Measurements from ENCODE around the gene PNPLA8. TPM values are rescaled to one million over a fixed set of nuclear protein-coding genes. Genes with fewer than 3 reads are reported as not detected.
"Not testable (repeated sequence)": the region's sequence is repeated elsewhere in the genome, so short reads cannot be mapped to it uniquely, and the experiment has no call there.

Gene PNPLA8
- total RNA-seq, 1 donor from 2014 or later = 31.9 TPM

DNA sequence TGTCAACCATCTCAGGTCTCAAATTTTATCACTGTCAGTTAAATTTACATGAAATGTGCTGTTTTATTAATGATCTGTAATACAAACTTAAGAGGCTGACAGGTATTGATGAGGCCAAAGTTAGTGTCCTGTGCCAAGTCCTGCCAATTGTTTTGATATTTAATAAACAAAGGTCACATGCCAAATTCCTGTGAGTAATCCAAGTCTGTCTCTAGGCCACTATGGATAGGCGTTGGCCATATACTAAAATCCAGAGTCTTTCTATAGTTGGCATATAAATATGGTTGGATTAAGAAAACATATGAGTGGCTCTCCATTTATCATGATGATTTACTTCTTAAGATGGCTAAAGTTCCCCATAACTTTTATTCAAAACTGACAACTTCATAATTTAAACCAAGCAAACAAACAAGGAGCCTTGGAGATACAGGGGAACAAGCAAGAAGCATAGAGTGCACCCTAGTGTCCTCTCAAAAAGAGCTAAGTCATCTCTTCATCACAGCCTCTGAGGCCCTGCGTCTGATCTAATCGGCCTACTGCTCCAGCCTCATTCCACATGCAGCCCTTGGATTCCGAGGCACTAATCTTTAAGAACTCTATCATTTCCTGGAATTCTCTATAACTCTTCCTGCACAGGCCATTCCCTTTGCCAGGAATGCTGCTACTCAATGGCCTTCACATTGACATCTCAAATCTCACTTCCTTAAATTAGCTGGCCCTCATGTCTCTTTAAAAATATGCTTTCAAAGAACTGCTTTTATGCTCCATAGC is 37.0 kb downstream of the PNPLA8 start:
- intact Hi-C loops (cut with micrococcal nuclease) = no loop called here
- no peak for ATAC-seq
- DNase-seq = no peak

DNA sequence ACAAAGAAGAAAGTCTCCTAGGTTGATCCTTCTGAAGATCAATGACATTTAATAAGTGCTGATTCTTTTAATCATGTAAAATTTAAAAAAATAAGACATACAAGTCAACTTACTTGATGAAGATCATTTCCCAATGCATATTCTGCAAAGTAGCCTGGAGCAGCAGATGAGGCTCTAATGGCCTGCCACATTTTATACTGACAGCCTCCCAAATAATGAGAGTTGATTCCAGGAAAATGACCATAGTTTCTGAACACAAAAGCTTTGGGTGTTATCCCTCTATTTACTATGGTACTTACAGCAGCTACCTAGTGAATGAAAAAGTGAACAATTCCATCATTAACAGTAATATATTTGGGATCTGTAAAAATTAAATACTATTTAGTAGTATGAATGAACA is 38.3 kb downstream of the PNPLA8 start:
- ATAC-seq (no peak), DNase-seq (no peak)
- intact Hi-C loops (cut with micrococcal nuclease) = no loop called here

DNA sequence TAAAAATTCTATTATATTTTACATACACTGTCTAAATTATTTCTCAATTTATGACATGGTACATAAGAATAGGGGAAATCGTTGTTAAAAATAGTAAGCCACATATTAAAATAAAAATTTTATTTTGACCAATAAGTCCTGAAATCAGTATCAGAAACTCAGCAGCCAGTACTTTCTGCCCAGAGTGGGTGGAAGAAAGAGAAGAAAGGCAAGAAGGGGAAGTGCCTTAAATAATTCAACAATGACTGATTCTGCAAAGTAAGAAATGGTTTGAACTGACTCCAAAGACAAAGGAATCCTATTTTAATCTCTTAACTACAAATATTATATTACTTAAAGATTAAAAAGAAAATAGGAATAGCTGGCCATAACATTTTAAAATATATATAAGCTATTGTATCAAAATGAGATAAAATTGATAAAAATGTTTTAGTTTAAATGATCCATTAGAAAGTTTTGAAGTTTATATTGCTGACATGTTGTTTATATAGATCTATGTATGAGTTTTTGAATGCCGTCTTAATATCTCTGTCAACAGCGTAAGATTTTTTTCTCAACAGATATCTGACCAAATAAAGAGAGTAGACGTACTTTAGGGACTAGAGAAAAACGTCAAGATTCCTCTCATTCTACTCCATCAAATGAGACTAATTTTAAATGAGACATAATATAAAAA is 39.5 kb downstream of the PNPLA8 start:
- no peak for ATAC-seq

DNA sequence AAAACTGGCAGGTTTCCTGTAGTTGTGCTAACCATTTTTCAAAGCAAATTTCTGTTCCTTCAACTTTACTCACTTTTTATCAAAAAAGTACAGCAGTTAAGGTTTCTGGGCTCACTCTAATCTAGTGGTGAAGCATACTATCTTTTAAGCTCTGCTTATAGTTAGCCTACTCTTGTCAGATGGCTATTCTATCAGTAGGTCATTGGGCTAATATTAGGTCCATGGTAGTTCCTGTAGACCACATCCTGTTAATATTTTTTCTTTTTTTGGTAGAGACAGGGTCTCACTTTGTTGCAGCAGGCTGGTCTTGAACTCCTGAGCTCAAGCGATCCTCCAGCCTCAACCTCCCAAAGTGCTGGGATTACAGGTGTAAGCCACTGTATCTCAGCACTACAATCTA is 41.8 kb downstream of the PNPLA8 start:
- no peak for ATAC-seq
- DNase-seq = no peak
- intact Hi-C loops (cut with micrococcal nuclease) = no loop called here

More for the DNA sequence above, 39.5 kb downstream of the PNPLA8 start:
- intact Hi-C loops (cut with micrococcal nuclease) = no loop called here
- no peak for DNase-seq

DNA sequence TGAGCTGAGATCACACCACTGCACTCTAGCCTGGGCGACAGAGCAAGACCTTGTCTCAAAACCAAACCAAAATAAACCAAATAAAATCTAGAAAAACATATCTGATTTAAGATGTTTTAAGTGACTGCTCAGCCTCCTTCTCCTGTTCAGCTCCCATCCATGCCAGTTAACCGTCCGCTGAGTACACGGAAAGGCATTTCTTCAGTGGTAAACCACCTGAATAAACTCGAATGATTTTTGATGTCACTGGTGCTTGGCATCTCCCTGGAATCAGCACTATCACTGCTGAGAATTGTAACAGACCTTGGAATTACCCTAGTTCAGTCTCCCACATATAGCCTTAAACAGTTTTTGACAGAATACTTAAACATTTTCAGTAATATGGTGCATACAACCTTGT is 45.6 kb downstream of the PNPLA8 start:
- no peak for ATAC-seq
- intact Hi-C loops (cut with micrococcal nuclease) = no loop called here

DNA sequence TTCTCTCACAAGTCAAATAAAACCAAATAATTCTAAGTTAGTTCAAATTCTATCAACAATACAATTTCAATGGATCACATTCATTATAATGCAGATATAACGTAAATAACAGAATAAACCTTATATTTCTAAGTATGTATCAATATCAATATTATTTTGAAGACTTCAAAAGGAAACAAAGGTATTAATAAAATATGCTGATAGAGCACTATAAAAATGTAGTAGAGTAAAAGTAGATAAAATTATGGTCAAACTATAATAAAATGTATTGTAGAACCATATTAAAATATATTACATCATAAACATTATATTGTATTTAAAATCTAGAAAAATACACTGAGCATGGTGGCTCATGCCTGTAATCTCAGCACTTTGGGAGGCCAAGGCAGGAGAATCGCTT is 46.2 kb downstream of the PNPLA8 start:
- DNase-seq (no peak), ATAC-seq (no peak)
- intact Hi-C loops (cut with micrococcal nuclease) = no loop called here

More for the DNA sequence above, 45.6 kb downstream of the PNPLA8 start:
- DNase-seq = no peak

DNA sequence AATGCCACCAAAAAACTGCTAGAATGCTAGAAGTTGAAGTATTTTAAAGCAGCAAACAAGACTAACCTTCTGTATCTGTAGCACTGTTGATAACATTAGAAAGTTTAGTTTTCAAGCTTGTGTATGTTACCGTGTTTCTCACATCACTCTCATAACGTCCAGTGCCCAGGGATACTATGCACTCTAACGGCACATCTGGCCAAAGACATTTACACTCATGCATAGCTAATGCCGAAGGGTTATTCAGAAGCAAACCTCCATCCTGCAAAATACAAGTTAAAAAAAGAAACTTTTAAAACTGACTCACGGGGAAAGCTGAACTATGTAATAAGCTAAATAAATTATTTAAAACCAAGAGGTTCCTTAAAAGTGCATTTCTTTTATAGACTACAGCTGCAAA is 46.8 kb downstream of the PNPLA8 start:
- ATAC-seq = no peak
- intact Hi-C loops (cut with micrococcal nuclease) = no loop called here
- no peak for DNase-seq

DNA sequence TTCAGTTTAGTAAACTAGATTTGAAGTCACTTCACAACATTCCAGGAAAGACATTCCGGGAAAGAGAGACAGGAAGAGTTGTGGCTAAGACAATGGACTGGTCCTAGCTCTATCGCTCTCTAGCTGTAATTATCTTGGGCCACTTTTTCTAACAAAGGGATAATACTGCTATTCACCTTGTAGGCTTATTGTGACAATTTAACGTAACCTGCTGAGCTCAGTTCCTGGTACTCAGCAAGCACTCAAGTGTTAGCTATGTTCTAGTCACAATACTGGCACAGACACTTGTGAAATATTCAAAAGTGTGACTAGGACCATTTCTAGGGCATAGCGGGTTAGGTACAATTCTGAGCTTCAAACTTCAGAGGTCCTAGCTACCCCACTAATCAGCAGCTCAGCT is 57.7 kb downstream of the PNPLA8 start:
- no peak for DNase-seq
- intact Hi-C loops (cut with micrococcal nuclease) = no loop called here
- no peak for ATAC-seq

DNA sequence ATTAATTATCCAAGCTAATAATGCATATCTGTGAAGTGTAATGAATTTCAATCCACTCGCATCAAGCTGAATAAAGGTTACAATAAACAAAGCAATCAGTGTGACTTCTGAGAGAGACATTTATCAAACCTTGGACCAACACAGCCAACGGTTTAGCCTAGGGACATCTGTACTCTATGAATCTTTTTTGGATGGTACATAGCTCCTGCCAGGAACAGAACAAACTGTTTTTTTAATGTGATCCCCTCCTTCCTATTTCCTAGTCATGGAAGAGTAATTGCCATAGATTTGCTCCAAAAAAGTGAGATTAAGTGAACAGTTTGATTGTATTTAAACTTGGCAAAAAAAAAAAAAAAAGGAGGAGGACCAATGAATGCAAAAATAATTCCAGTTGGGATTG is 58.5 kb downstream of the PNPLA8 start:
- intact Hi-C loops (cut with micrococcal nuclease) = no loop called here
- DNase-seq (no peak), ATAC-seq (no peak)

DNA sequence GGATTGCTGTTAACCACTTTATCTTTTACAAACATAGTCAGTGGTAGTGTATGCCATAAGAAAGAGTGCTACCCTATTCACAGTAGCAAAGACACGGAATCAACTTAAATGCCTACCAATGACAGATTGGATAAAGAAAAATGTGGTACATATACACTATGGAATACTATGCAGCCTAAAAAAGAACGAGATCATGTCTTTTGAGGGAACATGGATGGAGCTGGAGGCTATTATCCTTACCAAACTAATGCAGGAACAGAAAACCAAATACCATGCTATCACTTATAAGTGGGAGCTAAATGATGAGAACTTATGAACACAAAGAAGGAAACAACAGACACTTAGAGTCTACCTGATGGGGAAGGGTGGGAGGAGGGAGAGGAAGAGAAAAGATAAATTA is 59.6 kb downstream of the PNPLA8 start:
- intact Hi-C loops (cut with micrococcal nuclease); DNase-seq; ATAC-seq: not testable (repeated sequence)

DNA sequence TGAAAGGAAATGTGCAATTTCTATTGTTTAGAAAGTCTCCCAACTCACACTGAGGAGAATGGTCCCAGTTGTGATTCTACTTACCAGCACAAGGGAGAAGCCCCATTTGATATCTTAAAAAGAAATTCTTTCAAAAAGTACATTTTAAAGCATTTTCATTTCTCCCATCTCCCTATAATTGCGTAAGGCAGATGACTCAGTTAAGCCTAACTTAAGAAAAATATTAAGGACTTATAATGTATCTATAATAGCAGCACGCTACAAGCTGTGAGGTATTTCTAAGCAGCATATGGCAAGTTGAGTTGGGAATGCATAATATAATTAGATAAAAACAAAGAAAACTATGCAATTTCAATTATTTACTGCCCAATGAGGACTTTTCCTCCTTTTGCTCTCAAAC is 61.2 kb downstream of the PNPLA8 start:
- intact Hi-C loops (cut with micrococcal nuclease) = no loop called here
- ATAC-seq (no peak), DNase-seq (no peak)

DNA sequence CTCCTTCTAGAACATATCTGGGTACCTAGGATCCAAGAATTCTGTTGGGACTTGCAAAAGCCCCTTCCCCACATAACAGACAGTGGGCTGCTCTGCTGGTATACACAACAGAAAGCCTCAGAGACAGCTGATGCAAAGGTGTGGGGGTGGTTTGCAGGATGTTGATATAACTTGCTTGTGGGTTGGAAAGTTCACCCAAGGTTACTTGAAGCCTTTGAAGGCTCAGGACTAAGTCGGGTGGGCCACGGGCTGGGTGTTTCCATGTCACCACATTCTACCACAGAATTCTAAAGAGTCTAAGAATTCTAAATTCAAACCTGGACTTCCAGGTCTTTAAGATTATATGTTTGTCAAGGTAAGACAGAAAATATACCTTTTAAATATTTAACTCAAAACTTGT is 62.3 kb downstream of the PNPLA8 start:
- DNase-seq (no peak), ATAC-seq (no peak)
- intact Hi-C loops (cut with micrococcal nuclease) = no loop called here

DNA sequence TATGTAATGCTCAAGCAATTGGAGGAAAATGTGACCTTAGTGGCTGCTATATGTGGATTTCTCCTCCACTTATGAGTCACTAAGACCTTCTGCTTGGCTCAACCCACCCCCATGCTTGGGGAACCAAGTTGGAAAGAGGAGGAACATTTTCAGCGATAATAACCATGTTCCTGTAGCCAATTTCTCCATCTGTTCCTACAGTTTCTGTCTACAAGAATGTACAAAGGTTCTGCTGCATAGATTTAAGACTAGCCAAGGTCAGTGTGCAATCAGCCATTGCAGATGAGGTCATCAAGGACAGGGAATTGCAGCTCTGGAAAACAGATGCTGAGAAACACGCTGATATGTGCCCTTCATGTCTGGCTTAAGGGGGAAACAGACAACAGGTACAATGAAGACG is 64.1 kb downstream of the PNPLA8 start:
- no peak for DNase-seq
- ATAC-seq = peak; percentile 66
- intact Hi-C loops (cut with micrococcal nuclease) = no loop called here

DNA sequence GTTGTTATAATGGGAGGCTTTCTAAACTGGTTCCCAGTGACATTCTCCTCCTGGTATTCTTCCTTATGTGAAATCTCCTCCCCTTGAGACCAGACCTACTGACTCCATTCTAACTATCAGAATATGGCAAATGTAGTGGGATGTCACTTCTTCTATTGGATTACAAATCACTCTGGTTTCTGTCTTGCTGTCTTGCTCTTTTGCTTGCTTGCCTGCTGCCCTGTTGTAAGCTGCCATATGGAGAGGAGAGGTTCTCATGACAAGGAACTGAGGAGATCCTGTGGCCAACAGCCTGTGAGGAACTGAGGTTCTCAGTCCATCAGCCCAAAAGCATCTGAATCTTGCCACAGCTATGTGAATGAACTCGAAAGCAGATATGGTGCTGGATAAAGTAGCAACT is 65.0 kb downstream of the PNPLA8 start:
- no peak for DNase-seq
- no peak for ATAC-seq
- intact Hi-C loops (cut with micrococcal nuclease) = no loop called here

DNA sequence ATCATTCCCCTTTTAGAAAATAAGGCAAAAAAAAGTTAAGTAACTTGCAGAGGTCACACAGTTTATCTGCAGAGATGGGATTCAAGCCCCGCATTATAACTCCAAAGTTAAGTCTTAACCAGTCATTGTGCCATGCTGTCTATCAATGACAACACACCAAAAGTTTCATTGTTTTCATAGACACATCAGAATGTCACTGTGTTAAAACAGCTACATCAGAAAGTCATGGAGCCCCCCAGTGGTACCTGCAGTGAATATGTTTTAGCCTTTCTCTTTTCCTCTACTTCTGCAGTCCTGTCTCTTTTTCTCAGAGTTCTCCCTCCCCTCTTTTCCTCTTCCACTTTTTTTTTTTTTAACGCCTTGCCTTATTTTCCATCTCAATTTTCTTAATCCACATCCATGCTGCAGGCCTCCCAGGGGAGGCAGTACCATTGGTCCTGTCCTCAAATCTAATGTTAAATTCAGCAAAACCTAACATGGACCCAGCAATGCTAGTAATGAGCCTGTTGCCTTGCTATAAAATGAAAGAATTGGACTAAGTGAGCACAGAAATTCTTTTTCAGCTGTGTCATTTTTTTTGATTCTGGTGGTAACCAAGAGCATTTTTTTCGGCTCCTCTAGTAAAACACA is 65.9 kb downstream of the PNPLA8 start:
- DNase-seq = no peak
- no peak for ATAC-seq
- intact Hi-C loops (cut with micrococcal nuclease) = no loop called here

DNA sequence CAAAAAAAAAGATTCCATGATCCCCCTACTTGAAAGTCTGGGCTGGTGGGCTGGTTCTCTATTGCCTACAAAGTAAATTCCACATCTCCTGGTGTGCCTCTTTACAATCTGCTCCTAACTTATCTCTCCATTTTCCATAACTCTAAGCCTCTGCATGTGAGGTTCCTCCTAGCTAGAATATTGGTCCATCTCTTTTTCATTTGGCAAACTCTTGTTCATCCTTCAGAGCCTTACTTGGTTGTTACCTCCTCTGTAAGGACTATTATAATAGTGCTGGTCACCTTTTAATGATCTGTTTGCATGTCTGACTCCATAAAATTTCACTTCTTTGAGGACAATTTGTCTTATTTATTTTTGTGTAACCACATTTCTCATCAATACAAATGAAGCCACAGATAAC is 68.1 kb downstream of the PNPLA8 start:
- intact Hi-C loops (cut with micrococcal nuclease) = no loop called here

DNA sequence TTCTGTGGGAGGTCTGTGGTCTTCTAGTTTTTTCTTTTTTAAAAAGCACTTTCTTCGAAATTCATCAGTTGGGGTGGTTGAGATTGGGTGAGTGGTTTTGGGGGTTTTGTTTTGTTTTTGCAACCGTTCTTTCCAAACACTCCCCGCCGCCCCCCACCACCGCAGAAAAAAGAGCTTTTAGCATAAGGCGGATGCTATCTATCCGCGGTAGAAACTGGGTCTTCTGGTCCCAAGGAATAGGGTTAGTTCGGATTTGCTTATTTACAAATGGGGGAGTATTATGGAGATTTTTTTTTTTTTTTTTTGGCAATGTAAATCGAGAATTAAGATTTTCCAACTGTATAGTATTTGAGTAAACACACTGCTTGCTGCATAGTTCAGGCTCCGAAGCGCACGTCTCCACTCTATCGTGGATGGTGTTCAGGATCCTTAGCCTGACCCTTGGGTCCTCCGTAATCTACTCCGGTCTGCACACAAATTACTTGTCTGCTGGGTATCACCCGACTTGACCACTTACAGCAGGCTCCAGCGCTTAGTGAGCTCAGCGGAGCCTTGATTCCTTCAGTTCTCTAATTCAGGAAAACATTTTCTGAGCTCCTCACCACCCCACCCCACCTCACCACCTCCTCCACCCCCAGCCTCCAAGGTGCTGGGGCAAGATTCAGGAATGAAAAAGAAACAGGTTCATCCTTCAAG is 68.9 kb downstream of the PNPLA8 start:
- no peak for DNase-seq
- ATAC-seq = no peak
- intact Hi-C loops (cut with micrococcal nuclease) = no loop called here

More for the DNA sequence above, 68.1 kb downstream of the PNPLA8 start:
- no peak for ATAC-seq
- DNase-seq = no peak

DNA sequence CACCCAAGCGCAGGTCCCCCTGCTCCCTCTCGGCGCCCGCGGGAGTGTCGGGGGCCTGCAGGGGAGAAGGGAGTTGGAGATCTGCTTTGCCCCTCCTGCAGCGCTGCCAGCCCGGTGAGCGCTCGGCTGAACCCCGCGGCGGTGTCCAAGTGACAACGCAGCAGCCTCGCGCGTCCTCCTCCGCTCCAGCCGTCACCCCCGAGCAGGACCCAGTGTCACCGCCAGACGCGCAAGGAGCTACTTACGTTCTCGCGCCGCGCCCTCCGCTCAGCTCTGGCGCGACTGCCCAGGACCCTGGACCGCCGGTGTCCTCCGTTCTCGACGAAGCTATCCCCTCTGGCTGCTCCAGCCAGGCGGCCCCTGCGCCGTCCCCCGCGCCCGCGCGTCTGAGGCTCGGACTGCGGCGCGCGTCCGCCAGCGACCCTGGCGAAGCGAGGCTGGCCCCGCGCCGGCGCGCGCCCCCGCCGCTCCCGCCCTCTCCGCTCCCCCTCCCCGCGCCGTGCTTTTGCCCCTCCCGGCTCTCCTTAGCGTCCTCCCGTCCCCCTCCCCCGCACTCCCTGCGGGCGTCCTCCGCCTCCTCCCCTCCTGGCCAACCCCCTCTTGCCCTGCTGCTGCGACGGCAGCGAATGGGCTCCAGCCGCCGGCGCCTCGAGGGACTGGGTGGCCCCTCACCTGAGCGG is 69.8 kb downstream of the PNPLA8 start, which contains the start of gene NRCAM:
TSS of gene NRCAM (minus strand) at position 439 of the 680 bp plus-strand sequence. CDS start 216,372 bp downstream, outside the sequence.
- intact Hi-C loops (cut with micrococcal nuclease) = no loop called here
- ATAC-seq = peak; percentile 33

DNA sequence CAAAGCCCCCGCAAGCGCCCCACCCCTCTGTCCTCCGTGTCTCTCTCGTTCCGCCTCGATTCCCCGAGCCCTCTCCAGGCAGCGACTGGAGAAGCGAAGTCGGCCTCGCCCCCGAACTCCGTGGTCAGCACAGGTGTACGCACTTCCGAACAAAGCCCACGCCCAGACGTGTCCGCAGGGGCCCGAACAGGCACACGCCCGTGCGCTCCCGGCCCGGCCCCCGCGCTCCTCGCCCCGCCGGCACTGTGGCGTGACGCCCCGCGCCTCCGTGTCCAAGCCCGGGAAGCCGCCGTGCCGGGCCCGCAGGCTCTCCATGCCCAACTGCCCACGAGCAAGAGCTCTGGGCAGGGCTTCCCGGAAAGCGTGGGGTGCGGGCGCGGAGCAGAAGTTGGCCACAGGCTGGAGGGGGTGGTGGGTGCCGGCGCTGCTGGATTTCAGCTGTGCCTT is 70.4 kb downstream of the PNPLA8 start:
- intact Hi-C loops (cut with micrococcal nuclease) = no loop called here
- DNase-seq = no peak
- peak; percentile 32 for ATAC-seq

More for the DNA sequence above, 69.8 kb downstream of the PNPLA8 start, which contains the start of gene NRCAM:
- peak; percentile 29 for DNase-seq
